ENCODE data around the gene TRIM2. TPM values are rescaled to one million over a fixed set of nuclear protein-coding genes. Genes with fewer than 3 reads are reported as not detected.

The TRIM2 gene
- polyA plus RNA-seq, 4 donors, result 17.8 to 107 (median 22.1) TPM

- peaks cover 2 to 29% (median 7%) of the 10 kb centered on the region in 3 donors for H3K36me3 ChIP-seq (ENCODE audit: control insufficient read depth in 3 of 3, insufficient read depth in 2 of 3, low read depth in 1 of 3, low read length in 3 of 3)
- DNase-seq, result no peak
- no peak for FAIRE-seq
- H3K27ac ChIP-seq (ENCODE audit: low read depth in 1 of 3, low read length in 2 of 3), result no peak overlapping the region
- no peaks in the 10 kb centered on the region for H3K27me3 ChIP-seq (ENCODE audit: control insufficient read depth in 3 of 3, insufficient read depth in 3 of 3, low read length in 3 of 3)
- 77 to 89% (median 85%) methylated on average over 6 of the region's 6 CpGs for WGBS, 3 donors
- H3K9me3 ChIP-seq (ENCODE audit: control insufficient read depth in 2 of 2, insufficient read depth in 1 of 2, low read depth in 1 of 2, low read length in 1 of 2), result no peaks in the 10 kb centered on the region
- H3K4me3 ChIP-seq (ENCODE audit: low read depth in 1 of 3, low read length in 3 of 3), result no peak overlapping the region
- H3K4me1 ChIP-seq (ENCODE audit: control insufficient read depth in 3 of 3, insufficient read depth in 2 of 3, low read depth in 1 of 3, low read length in 2 of 3), result peaks cover 2 to 33% (median 10%) of the 10 kb centered on the region in 3 donors
These were observed 66.1 kb downstream of the TRIM2 start for GRCh38 chr4:153270361-153270760.

GRCh38 chr4:153271820-153272219 is 67.6 kb downstream of the TRIM2 start:
- Histone ChIP-seq H3K27ac (ENCODE audit: low read depth in 1 of 3, low read length in 2 of 3) (no peak overlapping the region), H3K4me1 (ENCODE audit: control insufficient read depth in 3 of 3, insufficient read depth in 2 of 3, low read depth in 1 of 3, low read length in 2 of 3) (peaks cover 2 to 42% (median 14%) of the 10 kb centered on the region in 3 donors), H3K9me3 (ENCODE audit: control insufficient read depth in 2 of 2, insufficient read depth in 1 of 2, low read depth in 1 of 2, low read length in 1 of 2) (no peaks in the 10 kb centered on the region), H3K4me3 (ENCODE audit: low read depth in 1 of 3, low read length in 3 of 3) (no peak overlapping the region), H3K27me3 (ENCODE audit: control insufficient read depth in 3 of 3, insufficient read depth in 3 of 3, low read length in 3 of 3) (no peaks in the 10 kb centered on the region), H3K36me3 (ENCODE audit: control insufficient read depth in 3 of 3, insufficient read depth in 2 of 3, low read depth in 1 of 3, low read length in 3 of 3) (peaks cover 2 to 26% (median 9%) of the 10 kb centered on the region in 3 donors)
- 97 to 100% (median 99%) methylated on average over 2 of the region's 2 CpGs for whole genome bisulfite sequencing, 3 donors
- FAIRE-seq (no peak), DNase-seq (no peak)

GRCh38 chr4:153273751-153274150 is 69.5 kb downstream of the TRIM2 start:
- Histone ChIP-seq H3K36me3 (ENCODE audit: control insufficient read depth in 3 of 3, insufficient read depth in 2 of 3, low read depth in 1 of 3, low read length in 3 of 3) (peaks cover 6 to 41% (median 9%) of the 10 kb centered on the region in 3 donors), H3K9me3 (ENCODE audit: control insufficient read depth in 2 of 2, insufficient read depth in 1 of 2, low read depth in 1 of 2, low read length in 1 of 2) (no peaks in the 10 kb centered on the region), H3K4me1 (ENCODE audit: control insufficient read depth in 3 of 3, insufficient read depth in 2 of 3, low read depth in 1 of 3, low read length in 2 of 3) (peaks cover 2 to 31% (median 14%) of the 10 kb centered on the region in 3 donors), H3K4me3 (ENCODE audit: low read depth in 1 of 3, low read length in 3 of 3) (no peak overlapping the region), H3K27me3 (ENCODE audit: control insufficient read depth in 3 of 3, insufficient read depth in 3 of 3, low read length in 3 of 3) (no peaks in the 10 kb centered on the region), H3K27ac (ENCODE audit: low read depth in 1 of 3, low read length in 2 of 3) (peak overlapping the region in 2 of 3 donors; percentile 36 to 79)
- FAIRE-seq, result no peak
- WGBS, 3 donors, result 91 to 93% (median 93%) methylated on average over 1 of the region's 1 CpG
- peak in 1 of 2 donors; percentile 47 for DNase-seq

GRCh38 chr4:153274967-153275366 is 70.7 kb downstream of the TRIM2 start:
- Histone ChIP-seq H3K27me3 (ENCODE audit: control insufficient read depth in 3 of 3, insufficient read depth in 3 of 3, low read length in 3 of 3) (no peaks in the 10 kb centered on the region), H3K4me3 (ENCODE audit: low read depth in 1 of 3, low read length in 3 of 3) (no peak overlapping the region), H3K36me3 (ENCODE audit: control insufficient read depth in 3 of 3, insufficient read depth in 2 of 3, low read depth in 1 of 3, low read length in 3 of 3) (peaks cover 6 to 45% (median 9%) of the 10 kb centered on the region in 3 donors), H3K9me3 (ENCODE audit: control insufficient read depth in 2 of 2, insufficient read depth in 1 of 2, low read depth in 1 of 2, low read length in 1 of 2) (no peaks in the 10 kb centered on the region), H3K27ac (ENCODE audit: low read depth in 1 of 3, low read length in 2 of 3) (peak overlapping the region; percentile 64 to 79 (median 69)), H3K4me1 (ENCODE audit: control insufficient read depth in 3 of 3, insufficient read depth in 2 of 3, low read depth in 1 of 3, low read length in 2 of 3) (peaks cover 2 to 26% (median 14%) of the 10 kb centered on the region in 3 donors)
- DNase-seq (peak; percentile 87 to 95), FAIRE-seq (peak; percentile 64)
- WGBS, 3 donors, result 18 to 73% (median 43%) methylated on average over 2 of the region's 2 CpGs

GRCh38 chr4:153275380-153276276 is 71.4 kb downstream of the TRIM2 start:
- FAIRE-seq (no peak), DNase-seq (no peak)
- 78 to 86% (median 82%) methylated on average over 13 of the region's 13 CpGs for WGBS, 3 donors
- H3K36me3 ChIP-seq (ENCODE audit: control insufficient read depth in 3 of 3, insufficient read depth in 2 of 3, low read depth in 1 of 3, low read length in 3 of 3), result peaks cover 6 to 45% (median 6%) of the 10 kb centered on the region in 3 donors
- no peaks in the 10 kb centered on the region for H3K27me3 ChIP-seq (ENCODE audit: control insufficient read depth in 3 of 3, insufficient read depth in 3 of 3, low read length in 3 of 3)
- no peak overlapping the region for H3K4me3 ChIP-seq (ENCODE audit: low read depth in 1 of 3, low read length in 3 of 3)
- H3K9me3 ChIP-seq (ENCODE audit: control insufficient read depth in 2 of 2, insufficient read depth in 1 of 2, low read depth in 1 of 2, low read length in 1 of 2), result no peaks in the 10 kb centered on the region
- H3K4me1 ChIP-seq (ENCODE audit: control insufficient read depth in 3 of 3, insufficient read depth in 2 of 3, low read depth in 1 of 3, low read length in 2 of 3), result peaks cover 2 to 26% (median 14%) of the 10 kb centered on the region in 3 donors
- peak overlapping the region in 2 of 3 donors; percentile 39 to 79 for H3K27ac ChIP-seq (ENCODE audit: low read depth in 1 of 3, low read length in 2 of 3)

- H3K4me1 ChIP-seq (ENCODE audit: control insufficient read depth in 3 of 3, insufficient read depth in 2 of 3, low read depth in 1 of 3, low read length in 2 of 3), result peaks cover 2 to 26% (median 14%) of the 10 kb centered on the region in 3 donors
- DNase-seq, result no peak
- FAIRE-seq, result no peak
- H3K27ac ChIP-seq (ENCODE audit: low read depth in 1 of 3, low read length in 2 of 3), result peak overlapping the region in 1 of 3 donors; percentile 21
- no peaks in the 10 kb centered on the region for H3K9me3 ChIP-seq (ENCODE audit: control insufficient read depth in 2 of 2, insufficient read depth in 1 of 2, low read depth in 1 of 2, low read length in 1 of 2)
- H3K27me3 ChIP-seq (ENCODE audit: control insufficient read depth in 3 of 3, insufficient read depth in 3 of 3, low read length in 3 of 3), result no peaks in the 10 kb centered on the region
- peaks cover 2 to 46% (median 6%) of the 10 kb centered on the region in 3 donors for H3K36me3 ChIP-seq (ENCODE audit: control insufficient read depth in 3 of 3, insufficient read depth in 2 of 3, low read depth in 1 of 3, low read length in 3 of 3)
- H3K4me3 ChIP-seq (ENCODE audit: low read depth in 1 of 3, low read length in 3 of 3), result no peak overlapping the region
- 66 to 68% (median 66%) methylated on average over 3 of the region's 3 CpGs for WGBS, 3 donors
These were observed 72.7 kb downstream of the TRIM2 start for GRCh38 chr4:153276971-153277370.

- Histone ChIP-seq H3K4me1 (ENCODE audit: control insufficient read depth in 3 of 3, insufficient read depth in 2 of 3, low read depth in 1 of 3, low read length in 2 of 3) (no peaks in the 10 kb centered on the region), H3K27ac (ENCODE audit: low read depth in 1 of 3, low read length in 2 of 3) (no peak overlapping the region), H3K9me3 (ENCODE audit: control insufficient read depth in 2 of 2, insufficient read depth in 1 of 2, low read depth in 1 of 2, low read length in 1 of 2) (peaks cover 0 to 4% of the 10 kb centered on the region in 2 donors), H3K36me3 (ENCODE audit: control insufficient read depth in 3 of 3, insufficient read depth in 2 of 3, low read depth in 1 of 3, low read length in 3 of 3) (peaks cover 4 to 50% (median 4%) of the 10 kb centered on the region in 3 donors), H3K4me3 (ENCODE audit: low read depth in 1 of 3, low read length in 3 of 3) (no peak overlapping the region), H3K27me3 (ENCODE audit: control insufficient read depth in 3 of 3, insufficient read depth in 3 of 3, low read length in 3 of 3) (no peaks in the 10 kb centered on the region)
- 70 to 77% (median 75%) methylated on average over 1 of the region's 1 CpG for WGBS, 3 donors
- DNase-seq (no peak), FAIRE-seq (no peak)
These were observed 77.2 kb downstream of the TRIM2 start for GRCh38 chr4:153281476-153281875.

GRCh38 chr4:153282023-153282422 is 77.8 kb downstream of the TRIM2 start:
- Histone ChIP-seq H3K9me3 (ENCODE audit: control insufficient read depth in 2 of 2, insufficient read depth in 1 of 2, low read depth in 1 of 2, low read length in 1 of 2) (peaks cover 0 to 4% of the 10 kb centered on the region in 2 donors), H3K27ac (ENCODE audit: low read depth in 1 of 3, low read length in 2 of 3) (no peak overlapping the region), H3K27me3 (ENCODE audit: control insufficient read depth in 3 of 3, insufficient read depth in 3 of 3, low read length in 3 of 3) (no peaks in the 10 kb centered on the region), H3K36me3 (ENCODE audit: control insufficient read depth in 3 of 3, insufficient read depth in 2 of 3, low read depth in 1 of 3, low read length in 3 of 3) (peaks cover 4 to 50% (median 5%) of the 10 kb centered on the region in 3 donors), H3K4me3 (ENCODE audit: low read depth in 1 of 3, low read length in 3 of 3) (no peak overlapping the region), H3K4me1 (ENCODE audit: control insufficient read depth in 3 of 3, insufficient read depth in 2 of 3, low read depth in 1 of 3, low read length in 2 of 3) (no peaks in the 10 kb centered on the region)
- WGBS, 3 donors, result 93 to 96% (median 96%) methylated on average over 4 of the region's 4 CpGs
- FAIRE-seq, result no peak
- no peak for DNase-seq
